ENCODE data around the gene TTC12.

DNA sequence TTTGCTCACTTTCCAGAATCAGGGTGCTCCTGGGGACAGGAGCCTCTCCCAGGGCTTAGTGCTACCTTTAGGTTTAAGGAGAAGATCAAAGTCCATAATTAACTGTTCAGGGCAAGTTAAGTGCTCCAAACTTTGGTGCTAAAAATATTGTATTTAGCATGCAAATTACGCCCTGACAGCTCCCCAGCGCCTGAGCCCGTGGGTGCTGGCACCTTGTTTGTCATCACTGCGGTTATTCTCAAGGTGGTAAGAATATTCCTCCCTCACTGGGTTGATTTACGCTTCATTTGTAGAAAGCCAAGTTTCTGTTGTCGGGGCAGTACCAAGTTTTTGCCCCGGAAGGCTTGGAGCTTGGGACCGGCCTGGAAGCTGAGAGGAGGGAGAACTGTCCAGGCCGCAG is 94.5 kb downstream of the TTC12 start:
- TF ChIP-seq, protein P1, sequence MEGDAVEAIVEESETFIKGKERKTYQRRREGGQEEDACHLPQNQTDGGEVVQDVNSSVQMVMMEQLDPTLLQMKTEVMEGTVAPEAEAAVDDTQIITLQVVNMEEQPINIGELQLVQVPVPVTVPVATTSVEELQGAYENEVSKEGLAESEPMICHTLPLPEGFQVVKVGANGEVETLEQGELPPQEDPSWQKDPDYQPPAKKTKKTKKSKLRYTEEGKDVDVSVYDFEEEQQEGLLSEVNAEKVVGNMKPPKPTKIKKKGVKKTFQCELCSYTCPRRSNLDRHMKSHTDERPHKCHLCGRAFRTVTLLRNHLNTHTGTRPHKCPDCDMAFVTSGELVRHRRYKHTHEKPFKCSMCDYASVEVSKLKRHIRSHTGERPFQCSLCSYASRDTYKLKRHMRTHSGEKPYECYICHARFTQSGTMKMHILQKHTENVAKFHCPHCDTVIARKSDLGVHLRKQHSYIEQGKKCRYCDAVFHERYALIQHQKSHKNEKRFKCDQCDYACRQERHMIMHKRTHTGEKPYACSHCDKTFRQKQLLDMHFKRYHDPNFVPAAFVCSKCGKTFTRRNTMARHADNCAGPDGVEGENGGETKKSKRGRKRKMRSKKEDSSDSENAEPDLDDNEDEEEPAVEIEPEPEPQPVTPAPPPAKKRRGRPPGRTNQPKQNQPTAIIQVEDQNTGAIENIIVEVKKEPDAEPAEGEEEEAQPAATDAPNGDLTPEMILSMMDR (IDR thresholded peaks at IDR 0.05), result no peak
- TF ChIP-seq TCF7L2 (IDR thresholded peaks at IDR 0.05; ENCODE audit: low read depth, low read length) (no peak), POLR2AphosphoS5 (IDR thresholded peaks at IDR 0.05; ENCODE audit: low read depth, low read length) (no peak)
- TF ChIP-seq, protein P2, sequence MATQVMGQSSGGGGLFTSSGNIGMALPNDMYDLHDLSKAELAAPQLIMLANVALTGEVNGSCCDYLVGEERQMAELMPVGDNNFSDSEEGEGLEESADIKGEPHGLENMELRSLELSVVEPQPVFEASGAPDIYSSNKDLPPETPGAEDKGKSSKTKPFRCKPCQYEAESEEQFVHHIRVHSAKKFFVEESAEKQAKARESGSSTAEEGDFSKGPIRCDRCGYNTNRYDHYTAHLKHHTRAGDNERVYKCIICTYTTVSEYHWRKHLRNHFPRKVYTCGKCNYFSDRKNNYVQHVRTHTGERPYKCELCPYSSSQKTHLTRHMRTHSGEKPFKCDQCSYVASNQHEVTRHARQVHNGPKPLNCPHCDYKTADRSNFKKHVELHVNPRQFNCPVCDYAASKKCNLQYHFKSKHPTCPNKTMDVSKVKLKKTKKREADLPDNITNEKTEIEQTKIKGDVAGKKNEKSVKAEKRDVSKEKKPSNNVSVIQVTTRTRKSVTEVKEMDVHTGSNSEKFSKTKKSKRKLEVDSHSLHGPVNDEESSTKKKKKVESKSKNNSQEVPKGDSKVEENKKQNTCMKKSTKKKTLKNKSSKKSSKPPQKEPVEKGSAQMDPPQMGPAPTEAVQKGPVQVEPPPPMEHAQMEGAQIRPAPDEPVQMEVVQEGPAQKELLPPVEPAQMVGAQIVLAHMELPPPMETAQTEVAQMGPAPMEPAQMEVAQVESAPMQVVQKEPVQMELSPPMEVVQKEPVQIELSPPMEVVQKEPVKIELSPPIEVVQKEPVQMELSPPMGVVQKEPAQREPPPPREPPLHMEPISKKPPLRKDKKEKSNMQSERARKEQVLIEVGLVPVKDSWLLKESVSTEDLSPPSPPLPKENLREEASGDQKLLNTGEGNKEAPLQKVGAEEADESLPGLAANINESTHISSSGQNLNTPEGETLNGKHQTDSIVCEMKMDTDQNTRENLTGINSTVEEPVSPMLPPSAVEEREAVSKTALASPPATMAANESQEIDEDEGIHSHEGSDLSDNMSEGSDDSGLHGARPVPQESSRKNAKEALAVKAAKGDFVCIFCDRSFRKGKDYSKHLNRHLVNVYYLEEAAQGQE (IDR thresholded peaks at IDR 0.05; ENCODE audit: insufficient read depth in 1 of 2, low read depth in 2 of 2, low read length in 1 of 2), result no peak
